Smooth muscle cell (in vitro differentiated cells): ENCODE results near the gene PIGC. TPM values are rescaled to one million over a fixed set of nuclear protein-coding genes. Genes with fewer than 3 reads are reported as not detected.

Experiments
- DNase-seq: peaks from one replicate; lab custom pipeline; 2025; ENCODE audit not compliant: unreplicated experiment; lab: John Stamatoyannopoulos, UW
- H2AFZ ChIP-seq: fragments of 200-600 bp; sonication (generic); 2 replicates; pipeline ENCODE4 v1.6.0; 2016; ENCODE audit warnings: antibody characterized with exemption, low read depth, mild to moderate bottlenecking
- H3F3A ChIP-seq: fragments of 200-600 bp; sonication (generic); 2 replicates; pipeline ENCODE4 v1.6.0; 2017; ENCODE audit warnings: antibody characterized with exemption, low read depth
- H3K27ac ChIP-seq: fragments of 200-600 bp; sonication (generic); 2 replicates; pipeline ENCODE4 v1.5.1; 2016; ENCODE audit warnings: low read depth, mild to moderate bottlenecking
- H3K27me3 ChIP-seq: fragments of 200-600 bp; sonication (generic); 2 replicates; pipeline ENCODE4 v1.6.1; 2016; ENCODE audit warnings: low read depth, mild to moderate bottlenecking
- H3K36me3 ChIP-seq: fragments of 200-600 bp; sonication (generic); 2 replicates; pipeline ENCODE4 v1.5.1; 2016; ENCODE audit warnings: low read depth
- H3K4me1 ChIP-seq: fragments of 200-600 bp; sonication (generic); 2 replicates; pipeline ENCODE4 v1.5.1; 2016; ENCODE audit warnings: low read depth
- H3K4me2 ChIP-seq: fragments of 200-600 bp; sonication (generic); 2 replicates; pipeline ENCODE4 v1.6.0; 2016; ENCODE audit warnings: mild to moderate bottlenecking
- H3K4me3 ChIP-seq: fragments of 200-600 bp; sonication (generic); 2 replicates; pipeline ENCODE4 v1.5.1; 2016; ENCODE audit warnings: mild to moderate bottlenecking
- H3K79me2 ChIP-seq: fragments of 200-600 bp; sonication (generic); 2 replicates; pipeline ENCODE4 v1.6.0; 2016; ENCODE audit warnings: low read depth, mild to moderate bottlenecking
- H3K9ac ChIP-seq: fragments of 200-600 bp; sonication (generic); 2 replicates; pipeline ENCODE4 v1.6.0; 2016; ENCODE audit warnings: low read depth
- H3K9me3 ChIP-seq: fragments of 200-600 bp; sonication (generic); replicated peaks from 2 replicates; pipeline ENCODE4 v1.5.1; 2016; ENCODE audit warnings: low read depth
- H4K20me1 ChIP-seq: fragments of 200-600 bp; sonication (generic); 2 replicates; pipeline ENCODE4 v1.6.0; 2016; ENCODE audit warnings: low read depth
- WGBS: methylation state at CpG from one replicate; pipeline ENCODE4 v1.1.7; 2016; ENCODE audit warnings: low lambda C conversion rate; 5-methylcytosine and 5-hydroxymethylcytosine counted together
- polyA plus RNA-seq: library from polyadenylated mRNA; unstranded; fragments of >200 nt; fragmentation: Nextera tagmentation; extraction: Ambion mirVana; gene quantifications from 2 replicates; pipeline ENCODE4 v1.2.1, GENCODE V29; 2016
- total RNA-seq: library from RNA; depleted of rRNA; stranded (reverse); fragments of >200 nt; gene quantifications from 2 replicates; pipeline ENCODE4 v1.2.3, GENCODE V29; 2014
- TF ChIP-seq, protein P1 (sequence below): fragments of 200-600 bp; sonication (generic); IDR thresholded peaks from 2 replicates; pipeline ENCODE4 v1.5.1; 2017; ENCODE audit warnings: borderline replicate concordance, mild to moderate bottlenecking, antibody characterized with exemption; ENCODE audit not compliant: insufficient read depth, poor library complexity, severe bottlenecking

The PIGC gene
- total and polyA plus RNA-seq, 2 experiments from 2014 or later, result 25.3 to 41.1 TPM

DNA sequence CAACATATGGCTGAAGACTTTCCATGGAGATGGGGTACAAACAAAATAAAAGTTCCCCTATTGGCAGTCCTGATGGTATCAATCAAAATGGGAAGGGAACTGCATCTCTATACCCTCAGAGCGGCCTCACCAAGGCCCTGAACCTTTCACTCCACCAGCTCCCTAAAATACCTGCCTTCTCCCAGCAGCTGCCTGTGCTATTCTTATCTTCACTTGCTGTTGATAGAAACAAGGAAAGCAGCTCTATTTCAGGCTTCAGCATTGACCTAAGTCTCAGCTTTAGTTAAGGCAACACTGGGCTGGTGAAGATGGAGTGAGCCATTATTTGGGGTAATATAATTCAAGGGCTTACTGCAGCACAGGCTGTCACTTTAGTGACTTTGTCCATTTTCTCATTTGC, 21.7 kb upstream of the PIGC start:
- Histone ChIP-seq H3K4me3 (no peak overlapping the region), H3K27ac (no peak overlapping the region), H3K27me3 (no peaks in the 10 kb centered on the region), H3K79me2 (no peaks in the 10 kb centered on the region), H3F3A (peaks cover 5% of the 10 kb centered on the region), H3K9ac (no peak overlapping the region), H3K9me3 (no peaks in the 10 kb centered on the region), H3K36me3 (no peaks in the 10 kb centered on the region), H4K20me1 (no peaks in the 10 kb centered on the region), H3K4me2 (no peak overlapping the region), H3K4me1 (peaks cover 27% of the 10 kb centered on the region), H2AFZ (no peak overlapping the region)
- TF ChIP-seq, protein P1, sequence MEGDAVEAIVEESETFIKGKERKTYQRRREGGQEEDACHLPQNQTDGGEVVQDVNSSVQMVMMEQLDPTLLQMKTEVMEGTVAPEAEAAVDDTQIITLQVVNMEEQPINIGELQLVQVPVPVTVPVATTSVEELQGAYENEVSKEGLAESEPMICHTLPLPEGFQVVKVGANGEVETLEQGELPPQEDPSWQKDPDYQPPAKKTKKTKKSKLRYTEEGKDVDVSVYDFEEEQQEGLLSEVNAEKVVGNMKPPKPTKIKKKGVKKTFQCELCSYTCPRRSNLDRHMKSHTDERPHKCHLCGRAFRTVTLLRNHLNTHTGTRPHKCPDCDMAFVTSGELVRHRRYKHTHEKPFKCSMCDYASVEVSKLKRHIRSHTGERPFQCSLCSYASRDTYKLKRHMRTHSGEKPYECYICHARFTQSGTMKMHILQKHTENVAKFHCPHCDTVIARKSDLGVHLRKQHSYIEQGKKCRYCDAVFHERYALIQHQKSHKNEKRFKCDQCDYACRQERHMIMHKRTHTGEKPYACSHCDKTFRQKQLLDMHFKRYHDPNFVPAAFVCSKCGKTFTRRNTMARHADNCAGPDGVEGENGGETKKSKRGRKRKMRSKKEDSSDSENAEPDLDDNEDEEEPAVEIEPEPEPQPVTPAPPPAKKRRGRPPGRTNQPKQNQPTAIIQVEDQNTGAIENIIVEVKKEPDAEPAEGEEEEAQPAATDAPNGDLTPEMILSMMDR, result no peak
- DNase-seq, result no peak
- WGBS, result 100% methylated on average over 1 of the region's 1 CpG

DNA sequence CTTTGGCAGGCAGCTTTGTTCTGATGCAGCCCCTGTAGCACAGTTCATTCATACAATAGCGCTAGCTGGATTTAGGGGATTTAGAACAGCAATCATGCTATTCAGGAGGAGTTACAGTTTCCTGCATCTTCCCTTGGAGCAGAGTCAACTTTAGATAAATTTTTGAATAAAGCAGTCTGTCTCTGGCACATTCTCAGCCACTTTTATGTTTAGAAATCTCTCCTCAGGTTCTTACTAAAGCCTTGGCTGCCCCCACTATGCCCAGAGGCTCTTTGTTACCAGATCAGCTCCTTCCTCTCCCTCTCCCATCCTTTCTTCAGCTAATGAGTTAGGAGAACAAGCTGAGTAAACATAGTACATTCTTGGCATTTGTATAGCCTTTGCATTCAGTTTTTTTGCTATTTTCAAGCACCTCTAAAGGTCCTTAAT, 17.0 kb upstream of the PIGC start:
- H3K4me3 ChIP-seq, result no peak overlapping the region
- DNase-seq, result no peak
- WGBS, result 14% methylated on average over 1 of the region's 1 CpG
- H3F3A ChIP-seq, result peaks cover 6% of the 10 kb centered on the region
- peak overlapping the region; percentile 21 for H3K27ac ChIP-seq
- TF ChIP-seq, protein P1, result no peak
- H3K4me1 ChIP-seq, result peaks cover 30% of the 10 kb centered on the region
- H3K9ac ChIP-seq, result no peak overlapping the region
- H2AFZ ChIP-seq, result peak overlapping the region; percentile 70
- peak overlapping the region; percentile 17 for H3K4me2 ChIP-seq
- H3K79me2 ChIP-seq, result no peaks in the 10 kb centered on the region
- H3K36me3 ChIP-seq, result no peaks in the 10 kb centered on the region
- no peaks in the 10 kb centered on the region for H4K20me1 ChIP-seq
- H3K27me3 ChIP-seq, result no peaks in the 10 kb centered on the region
- no peaks in the 10 kb centered on the region for H3K9me3 ChIP-seq

DNA sequence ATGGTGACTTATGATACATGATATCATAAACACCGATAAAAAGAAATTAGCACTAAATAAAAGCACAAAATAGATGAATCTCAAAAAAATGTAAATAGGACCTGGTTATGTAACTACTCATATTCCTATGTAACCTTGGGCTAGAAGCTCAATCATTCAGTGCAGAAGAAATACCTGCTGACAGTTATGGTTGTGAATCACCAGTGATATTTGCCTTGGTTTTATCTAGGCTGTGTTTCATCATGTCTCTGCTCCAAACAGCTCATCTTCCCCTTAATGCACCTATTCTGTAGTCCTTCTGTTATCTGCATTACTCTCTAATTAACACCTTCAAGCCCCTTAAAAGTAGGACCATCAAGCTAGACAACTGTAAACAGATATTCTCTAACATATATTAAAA, 16.3 kb upstream of the PIGC start:
- Histone ChIP-seq H2AFZ (no peak overlapping the region), H3K27me3 (no peaks in the 10 kb centered on the region), H3F3A (peaks cover 6% of the 10 kb centered on the region), H3K36me3 (no peaks in the 10 kb centered on the region), H3K4me3 (no peak overlapping the region), H3K4me2 (peak overlapping the region; percentile 17), H3K4me1 (peaks cover 30% of the 10 kb centered on the region), H3K79me2 (no peaks in the 10 kb centered on the region), H4K20me1 (no peaks in the 10 kb centered on the region), H3K9me3 (no peaks in the 10 kb centered on the region), H3K27ac (no peak overlapping the region), H3K9ac (no peak overlapping the region)
- TF ChIP-seq, protein P1, result no peak
- DNase-seq, result no peak
- 92% methylated on average over 1 of the region's 1 CpG for WGBS

DNA sequence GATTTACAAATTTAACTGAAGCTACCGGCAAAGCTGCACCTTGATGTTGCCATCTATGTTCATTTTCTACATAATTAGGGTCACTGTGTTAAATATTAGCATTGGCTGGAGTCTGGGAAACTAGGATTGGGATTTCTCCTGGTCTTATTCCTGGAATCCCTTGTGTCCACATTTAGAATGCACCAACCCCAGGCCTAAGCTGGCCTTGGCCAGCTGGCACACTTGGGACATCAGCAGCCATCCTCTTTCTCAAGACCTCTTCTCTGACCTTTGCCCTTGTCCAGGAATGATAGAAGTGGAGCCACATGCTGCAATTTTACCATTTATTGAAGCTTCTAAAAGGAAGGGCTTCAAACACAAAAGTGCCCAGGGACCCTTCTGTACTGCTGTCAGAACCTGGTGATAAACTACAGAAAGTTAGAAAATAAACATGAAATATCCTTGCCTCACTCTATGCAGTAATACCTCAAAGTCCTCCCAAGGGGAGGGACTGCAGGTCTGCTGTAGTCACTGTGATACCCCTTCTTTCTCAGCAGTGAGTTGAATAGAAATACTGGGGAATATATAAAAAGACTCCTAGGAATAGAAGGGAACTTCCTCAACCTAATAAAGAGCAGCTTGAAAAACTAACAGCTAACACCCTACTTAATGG, 13.7 kb upstream of the PIGC start:
- Histone ChIP-seq H3K36me3 (no peaks in the 10 kb centered on the region), H3K79me2 (no peaks in the 10 kb centered on the region), H3K4me3 (no peak overlapping the region), H3K9ac (no peak overlapping the region), H3K9me3 (no peaks in the 10 kb centered on the region), H3K27me3 (no peaks in the 10 kb centered on the region), H3F3A (peaks cover 6% of the 10 kb centered on the region), H3K27ac (no peak overlapping the region), H3K4me1 (peaks cover 36% of the 10 kb centered on the region), H2AFZ (no peak overlapping the region), H4K20me1 (no peaks in the 10 kb centered on the region), H3K4me2 (no peak overlapping the region)
- DNase-seq, result no peak
- TF ChIP-seq, protein P1, result no peak
- WGBS, result 100% methylated on average over 1 of the region's 1 CpG
